ENCODE results near the gene SPTB. TPM values are rescaled to one million over a fixed set of nuclear protein-coding genes. Genes with fewer than 3 reads are reported as not detected.
"Not testable (repeated sequence)": the region's sequence is repeated elsewhere in the genome, so short reads cannot be mapped to it uniquely, and the experiment has no call there.

Gene SPTB
- 93.1 TPM for total RNA-seq
- long read RNA-seq, full-length matches to known transcripts, result 4 of 127 reads
- long read RNA-seq, partial matches to known transcripts, result 92 of 127 reads
- long read RNA-seq, other reads (novel, unspliced or antisense), result 31 of 127 reads

DNA sequence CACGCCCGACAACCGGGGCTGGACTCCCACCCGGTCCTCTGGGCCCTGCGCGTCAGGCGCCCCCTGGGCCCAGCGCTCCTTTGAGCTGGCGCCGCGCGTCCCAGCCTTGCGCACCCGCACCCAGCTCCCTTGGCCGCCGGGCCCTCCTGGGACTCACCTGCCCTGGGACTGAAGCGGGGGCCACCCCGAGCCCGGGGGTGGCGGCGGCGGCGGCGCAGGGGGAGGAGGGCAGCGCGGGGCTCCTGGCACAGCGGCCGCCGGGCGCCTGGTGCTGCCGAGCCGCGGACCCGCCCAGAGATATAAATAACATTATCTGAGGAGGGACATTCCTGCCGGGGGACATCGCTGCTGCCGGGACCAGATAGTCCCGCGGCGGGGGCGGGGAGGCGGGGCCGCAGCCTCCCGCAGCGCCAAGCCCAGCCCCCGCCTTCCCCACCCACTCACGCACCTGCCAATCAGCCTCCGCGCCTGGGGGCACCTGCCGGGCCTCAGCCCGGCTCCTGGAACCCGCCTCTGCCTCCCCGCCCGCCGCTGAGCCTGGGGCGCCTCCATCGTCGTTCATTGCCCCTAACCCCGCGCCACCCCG, at the start of gene SPTB:
Gene SPTB, minus strand, starts transcription at position 273 of the 586 bp plus-strand sequence. CDS start 56,813 bp downstream, outside the sequence.
- intact Hi-C loops (cut with micrococcal nuclease), result loop anchor here (10.0 kb wide), 1 partner anchor 1365 kb away; no protein-coding TSS in a partner anchor
- ATAC-seq (peak; percentile 93), DNase-seq (peak; percentile 88)

DNA sequence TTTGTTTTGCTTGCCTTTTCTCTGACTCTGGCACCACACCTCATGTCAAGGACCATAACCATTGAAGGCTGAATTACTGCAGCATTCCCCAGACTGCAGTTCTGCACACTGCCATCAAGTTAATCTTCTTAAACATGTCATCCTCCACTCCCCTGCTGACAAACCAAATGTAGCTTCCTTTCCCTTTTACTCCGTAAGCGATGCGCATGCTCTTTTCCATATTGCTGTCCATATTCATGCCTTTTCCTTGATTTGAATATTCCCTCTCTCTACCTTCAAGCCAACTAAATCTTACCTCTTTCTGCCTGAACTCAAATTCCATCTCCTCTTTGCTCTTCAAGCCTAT, 49.3 kb upstream of the SPTB start:
- ATAC-seq, result no peak
- DNase-seq, result no peak
- intact Hi-C loops (cut with micrococcal nuclease), result no loop called here

DNA sequence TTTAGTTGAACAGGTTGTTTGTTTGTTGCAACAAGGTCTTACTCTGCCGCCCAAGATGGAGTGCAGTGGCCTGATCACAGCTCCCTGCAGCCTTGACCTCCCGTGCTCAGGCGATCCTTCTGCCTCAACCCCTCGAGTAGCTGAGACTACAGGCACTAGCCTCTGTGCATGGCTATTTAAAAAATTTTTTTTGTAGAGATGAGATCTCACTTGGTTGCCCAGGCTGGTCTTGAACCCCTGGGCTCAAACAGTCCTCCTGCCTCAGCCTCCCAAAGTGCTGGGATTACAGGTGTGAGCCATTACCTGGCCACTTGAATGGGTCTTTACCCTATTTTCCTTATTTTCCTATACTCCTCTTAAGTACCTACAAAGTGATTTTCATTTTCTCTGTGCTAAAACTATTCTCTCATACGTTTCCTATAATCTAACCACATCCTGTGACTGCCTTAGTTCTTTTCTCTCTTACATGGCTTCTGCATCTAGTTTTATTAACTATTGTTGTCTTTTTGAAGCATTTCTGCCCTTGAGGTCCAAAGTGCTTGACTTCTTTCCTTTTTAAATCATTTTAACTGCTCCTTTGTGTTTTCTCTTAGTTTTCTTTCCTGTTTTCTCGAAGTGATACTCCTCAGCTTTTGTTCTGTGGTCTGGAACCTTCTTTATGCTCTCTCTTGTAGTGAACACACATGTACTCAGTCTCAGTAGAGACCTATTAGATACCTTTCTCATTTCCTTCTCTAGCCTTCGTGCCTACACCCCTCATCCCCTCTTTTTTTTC, 48.7 kb upstream of the SPTB start:
- DNase-seq (no peak), ATAC-seq (no peak)
- intact Hi-C loops (cut with micrococcal nuclease), result no loop called here

DNA sequence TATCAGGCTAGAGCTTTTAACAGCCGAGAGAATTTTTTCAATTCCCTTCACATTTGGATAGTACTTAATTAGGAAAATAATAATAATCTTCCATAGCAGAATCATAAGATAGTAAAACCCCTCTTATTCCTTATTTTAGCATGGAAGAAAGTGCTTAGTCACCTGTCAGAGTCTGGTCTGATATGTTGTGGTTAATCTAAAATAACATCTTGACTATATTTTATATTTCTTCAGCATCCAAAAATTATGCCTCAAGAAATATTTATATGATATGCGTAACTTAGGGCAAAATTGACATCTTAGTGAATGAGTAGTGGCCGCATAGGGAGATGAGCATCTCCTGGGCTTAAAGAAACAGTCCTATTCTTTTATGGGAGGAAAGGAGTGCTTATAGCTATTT, 47.3 kb upstream of the SPTB start:
- intact Hi-C loops (cut with micrococcal nuclease), result no loop called here
- DNase-seq (no peak), ATAC-seq (no peak)

DNA sequence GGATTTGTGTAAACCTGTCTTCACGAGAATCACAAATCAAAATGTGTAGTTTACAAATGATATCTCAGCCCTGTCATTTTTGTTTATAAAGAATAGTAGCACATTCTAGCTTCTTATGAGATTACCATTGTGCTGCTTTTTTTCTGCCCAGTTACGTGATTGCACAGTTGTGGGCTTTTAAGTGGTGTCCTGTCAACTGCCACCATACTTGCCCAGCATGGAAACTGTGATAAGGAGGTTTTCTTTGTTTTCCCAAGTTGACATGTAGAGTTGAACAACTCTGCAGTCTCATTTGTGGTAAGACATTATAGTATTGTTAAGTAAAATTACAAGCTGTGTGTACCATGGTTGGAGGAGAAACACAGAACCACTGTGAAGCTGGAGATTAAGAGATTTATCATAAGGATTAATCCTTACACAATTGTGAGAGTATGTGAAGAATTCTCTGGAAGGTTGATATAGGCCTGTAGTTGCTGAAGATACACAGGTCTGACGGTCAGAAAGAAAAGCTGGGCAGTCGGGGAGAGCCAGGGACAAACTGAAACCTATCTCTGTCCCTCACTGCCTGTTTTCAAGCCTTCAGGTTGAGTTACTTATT, 46.8 kb upstream of the SPTB start:
- intact Hi-C loops (cut with micrococcal nuclease), result no loop called here
- DNase-seq (no peak), ATAC-seq (no peak)

DNA sequence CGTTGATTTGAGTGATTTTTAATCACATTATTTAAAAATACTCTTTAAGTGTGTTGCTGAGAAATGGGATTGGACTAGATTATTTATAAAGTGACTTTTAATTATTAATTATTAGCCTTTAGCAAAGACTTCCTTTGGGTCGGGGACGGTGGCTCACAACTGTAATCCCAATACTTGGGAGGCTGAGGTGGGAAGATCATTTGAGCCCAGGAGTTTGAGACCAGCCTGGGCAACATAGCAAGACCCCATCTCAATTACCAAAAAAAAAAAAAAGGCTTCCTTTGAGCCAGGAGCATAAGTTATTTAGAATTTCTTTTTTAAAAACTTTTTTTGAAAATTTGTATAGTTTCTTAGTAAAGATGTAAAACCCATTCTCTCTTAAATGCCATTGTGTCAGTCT, 43.3 kb upstream of the SPTB start:
- no peak for DNase-seq
- intact Hi-C loops (cut with micrococcal nuclease), result no loop called here
- ATAC-seq, result no peak

DNA sequence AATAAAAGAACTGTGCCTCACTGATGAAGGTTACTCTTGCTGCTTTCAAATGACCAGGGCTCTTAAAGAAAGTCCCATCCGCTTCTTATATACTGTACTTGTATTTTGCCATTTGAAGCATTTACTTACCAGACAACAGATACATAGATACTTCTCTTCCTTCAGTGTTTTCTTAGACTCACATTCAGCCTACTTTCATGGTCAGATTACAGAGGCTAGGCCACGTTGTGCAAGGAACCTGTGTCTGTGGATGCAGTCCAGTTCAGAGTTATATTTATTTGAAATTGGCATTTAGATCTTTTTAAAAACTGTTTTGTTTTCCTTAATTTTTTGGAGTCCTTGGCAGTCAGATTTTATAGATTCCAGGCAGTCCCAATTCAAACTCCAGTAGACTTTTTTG, 40.8 kb upstream of the SPTB start:
- ATAC-seq, result no peak
- DNase-seq, result no peak
- intact Hi-C loops (cut with micrococcal nuclease), result no loop called here

DNA sequence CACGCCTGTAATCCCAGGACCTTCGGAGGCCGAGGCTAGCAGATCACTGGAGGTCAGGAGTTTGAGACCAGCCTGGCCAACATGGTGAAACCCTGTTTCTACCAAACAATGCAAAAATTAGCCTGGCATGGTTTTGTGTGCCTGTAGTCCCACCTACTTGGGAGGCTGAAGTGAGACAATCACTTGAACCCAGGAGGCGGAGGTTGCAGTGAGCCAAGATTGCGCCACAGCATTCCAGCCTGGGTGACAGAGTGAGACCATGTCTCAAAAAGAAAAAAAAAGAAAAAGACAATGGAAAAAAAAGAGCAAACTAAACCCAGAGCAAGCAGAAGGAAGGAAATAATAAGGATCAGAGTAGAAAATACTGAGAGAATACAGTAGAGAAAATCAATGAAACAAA, 39.9 kb upstream of the SPTB start:
- ATAC-seq, result no peak
- no peak for DNase-seq
- intact Hi-C loops (cut with micrococcal nuclease), result no loop called here

DNA sequence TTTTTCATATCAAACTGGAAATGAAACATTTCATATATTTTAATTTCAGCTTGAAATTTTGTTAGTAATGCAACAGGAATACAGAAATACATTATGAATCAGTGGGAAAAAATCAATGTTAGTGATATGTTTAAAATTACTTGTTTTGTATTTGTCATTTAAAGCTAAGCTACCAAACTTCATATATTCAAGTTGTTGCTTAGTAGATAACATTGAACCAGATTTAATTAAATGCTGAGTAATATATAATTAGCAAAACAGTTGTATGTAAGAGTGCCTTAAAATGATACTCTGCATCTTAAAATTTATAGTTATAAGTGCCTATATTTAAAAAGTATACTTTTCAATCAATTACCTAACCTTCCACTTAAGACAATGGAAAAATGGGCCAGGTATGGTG, 39.5 kb upstream of the SPTB start:
- intact Hi-C loops (cut with micrococcal nuclease), result no loop called here
- no peak for ATAC-seq
- no peak for DNase-seq

DNA sequence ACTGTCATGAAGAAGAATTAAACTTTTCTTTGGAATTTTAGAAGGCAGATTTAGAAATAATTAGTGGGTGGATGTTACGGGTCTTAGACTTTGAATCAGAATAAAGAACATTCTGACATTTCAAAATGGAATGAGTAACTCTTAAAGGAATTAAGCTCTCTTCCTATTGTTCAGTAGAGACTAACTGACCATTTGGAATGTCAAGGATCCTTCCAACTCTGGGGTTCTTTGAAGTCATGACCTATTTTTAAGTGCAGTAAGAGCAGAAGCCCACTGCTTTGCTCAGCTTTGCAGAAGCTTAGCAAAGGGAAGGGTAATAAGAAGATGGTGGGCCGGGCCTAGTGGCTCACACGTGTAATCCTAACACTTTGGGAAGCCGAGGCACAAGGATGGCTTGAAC, 38.5 kb upstream of the SPTB start:
- intact Hi-C loops (cut with micrococcal nuclease), result no loop called here
- no peak for DNase-seq

DNA sequence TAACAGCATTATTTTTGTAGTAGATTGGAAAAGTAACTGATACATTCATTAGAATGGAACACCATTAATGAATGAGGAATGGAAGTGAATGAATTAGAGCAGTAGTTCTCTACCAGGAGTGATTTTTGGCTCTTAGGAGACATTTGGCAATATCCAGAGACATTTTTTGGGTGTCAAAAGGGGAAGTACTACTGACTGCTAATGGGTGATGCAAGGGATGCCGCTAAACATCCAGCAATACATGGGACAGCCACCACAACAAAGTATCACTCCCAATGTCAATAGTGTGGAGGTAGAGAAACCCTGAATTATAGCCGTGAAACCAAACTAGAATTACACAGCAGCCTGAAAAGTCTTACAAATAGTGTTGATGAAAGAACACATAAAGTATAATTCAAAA, 36.1 kb upstream of the SPTB start:
- intact Hi-C loops (cut with micrococcal nuclease), result no loop called here
- DNase-seq (no peak), ATAC-seq (no peak)

More for the DNA sequence above, 38.5 kb upstream of the SPTB start:
- no peak for ATAC-seq

DNA sequence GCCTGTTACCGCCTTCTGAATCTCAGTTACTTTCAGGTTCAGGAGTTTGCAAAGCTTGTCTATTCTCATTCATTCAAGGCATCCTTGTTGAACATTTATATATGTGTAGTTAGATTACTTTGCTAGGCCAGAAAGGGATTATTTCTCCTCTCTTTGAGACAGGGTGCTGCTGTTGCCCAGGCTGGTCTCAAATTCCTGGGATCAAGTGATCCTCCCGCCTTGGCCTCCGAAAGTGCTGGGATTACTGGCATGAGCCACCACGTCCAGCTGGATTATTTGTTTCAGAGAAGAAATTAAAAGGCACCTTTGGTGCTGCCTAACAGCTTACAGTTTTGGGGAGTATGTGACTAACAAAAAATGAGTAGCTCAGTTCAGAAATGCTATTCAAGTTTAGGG, 35.3 kb upstream of the SPTB start:
- intact Hi-C loops (cut with micrococcal nuclease), result no loop called here
- ATAC-seq (no peak), DNase-seq (no peak)

DNA sequence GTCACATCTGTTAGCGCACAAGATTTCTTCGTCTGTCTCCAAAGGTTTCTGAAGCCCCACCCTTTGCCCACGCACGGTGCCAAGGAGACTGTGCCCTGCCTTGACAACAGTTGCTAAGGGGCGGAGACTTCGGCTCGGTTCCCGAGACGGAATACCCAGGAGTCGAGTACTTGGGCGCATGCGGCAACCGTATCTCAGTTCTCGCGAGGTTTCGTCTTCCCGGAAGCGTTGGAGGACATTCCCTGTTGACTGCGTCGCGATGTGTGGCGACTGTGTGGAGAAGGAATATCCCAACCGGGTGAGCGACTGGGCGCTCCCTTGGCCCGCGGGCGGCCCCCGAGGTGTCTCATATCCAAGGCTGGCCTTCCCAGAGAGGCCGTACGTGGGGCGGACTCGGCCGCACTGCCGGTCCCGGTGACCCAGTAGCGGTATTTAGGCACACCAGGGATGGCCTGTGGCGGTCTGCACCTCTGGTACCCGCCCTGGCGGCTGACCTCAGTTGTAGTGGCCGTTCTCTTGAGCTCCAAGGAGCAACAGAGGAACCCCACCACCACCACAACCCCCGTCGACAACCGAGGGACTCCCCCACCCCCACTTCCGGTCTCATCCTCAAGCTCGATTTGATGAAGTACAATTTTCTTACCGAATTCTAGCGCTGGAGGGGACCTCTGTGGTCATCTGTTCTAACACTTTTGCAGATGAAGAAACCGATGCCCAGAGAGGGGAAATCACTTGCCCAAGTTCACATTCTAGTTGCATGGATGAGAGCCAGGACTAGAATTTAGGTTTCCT, 34.7 kb upstream of the SPTB start, which contains the start of gene CHURC1:
Gene CHURC1, plus strand, starts transcription at position 219 of the 792 bp plus-strand sequence. Its CDS starts 41 bp downstream, at position 260.
- DNase-seq (peak; percentile 97), ATAC-seq (peak; percentile 99)
- intact Hi-C loops (cut with micrococcal nuclease), result no loop called here

DNA sequence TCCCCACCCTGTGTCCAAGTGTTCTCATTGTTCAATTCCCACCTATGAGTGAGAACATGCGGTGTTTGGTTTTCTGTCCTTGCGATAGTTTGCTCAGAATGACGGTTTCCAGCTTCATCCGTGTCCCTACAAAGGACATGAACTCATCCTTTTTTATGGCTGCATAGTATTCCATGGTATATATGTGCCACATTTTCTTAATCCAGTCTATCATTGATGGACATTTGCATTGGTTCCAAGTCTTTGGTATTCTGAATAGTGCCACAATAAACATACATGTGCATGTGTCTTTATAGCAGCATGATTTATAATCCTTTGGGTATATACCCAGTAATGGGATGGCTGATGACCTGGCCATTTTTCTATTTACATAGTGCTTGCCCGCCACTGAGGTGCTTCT, 33.8 kb upstream of the SPTB start:
- intact Hi-C loops (cut with micrococcal nuclease); ATAC-seq; DNase-seq: not testable (repeated sequence)

DNA sequence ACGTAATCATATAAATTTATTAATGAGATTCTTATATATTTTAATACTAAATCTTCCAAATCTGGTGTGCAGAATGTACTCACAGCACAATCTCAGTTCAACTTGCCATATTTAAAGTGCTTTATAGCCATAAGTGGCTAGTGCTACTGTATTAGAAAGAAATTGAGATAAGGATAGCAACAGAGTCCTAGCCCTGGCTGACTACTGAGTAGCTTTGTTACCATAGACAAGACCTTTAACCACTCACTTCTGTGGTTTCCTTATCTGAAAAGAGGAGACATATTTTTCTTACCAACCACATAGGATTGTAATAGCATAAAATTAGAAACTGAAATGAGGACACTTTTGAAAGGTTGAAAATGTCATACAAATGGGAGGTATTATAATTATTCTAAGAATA, 32.6 kb upstream of the SPTB start:
- intact Hi-C loops (cut with micrococcal nuclease), result no loop called here
- DNase-seq (no peak), ATAC-seq (no peak)

DNA sequence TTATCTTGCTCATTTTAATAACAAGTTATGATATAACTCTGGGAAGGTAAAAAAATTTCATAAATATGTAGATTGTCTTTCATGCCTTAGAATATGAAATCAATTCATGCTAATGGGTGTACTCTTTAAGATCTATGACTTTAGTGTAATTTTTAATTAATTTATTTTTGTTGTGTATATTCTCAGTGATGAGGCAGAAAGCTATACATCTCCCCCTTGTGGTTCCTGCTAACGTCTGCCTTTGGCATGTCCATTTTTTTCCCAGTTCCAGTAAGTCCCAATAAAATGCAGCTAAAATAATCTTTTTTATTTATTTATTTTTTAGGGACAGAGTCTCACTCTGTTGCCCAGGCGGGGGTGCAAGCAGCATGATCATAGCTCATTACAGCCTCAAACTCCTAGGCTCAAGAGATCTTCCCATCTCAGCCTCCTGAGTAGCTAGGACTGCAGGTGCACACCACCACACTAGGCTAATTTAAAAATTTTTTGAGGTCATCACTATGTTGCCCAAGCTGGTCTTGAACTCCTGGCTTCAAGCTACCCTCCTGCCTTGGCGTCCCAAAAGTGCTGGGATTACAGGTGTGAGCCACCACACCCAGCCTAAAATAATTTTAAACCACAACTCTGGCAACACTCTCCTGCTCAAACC, 31.3 kb upstream of the SPTB start:
- intact Hi-C loops (cut with micrococcal nuclease), result no loop called here
- no peak for DNase-seq
- no peak for ATAC-seq

DNA sequence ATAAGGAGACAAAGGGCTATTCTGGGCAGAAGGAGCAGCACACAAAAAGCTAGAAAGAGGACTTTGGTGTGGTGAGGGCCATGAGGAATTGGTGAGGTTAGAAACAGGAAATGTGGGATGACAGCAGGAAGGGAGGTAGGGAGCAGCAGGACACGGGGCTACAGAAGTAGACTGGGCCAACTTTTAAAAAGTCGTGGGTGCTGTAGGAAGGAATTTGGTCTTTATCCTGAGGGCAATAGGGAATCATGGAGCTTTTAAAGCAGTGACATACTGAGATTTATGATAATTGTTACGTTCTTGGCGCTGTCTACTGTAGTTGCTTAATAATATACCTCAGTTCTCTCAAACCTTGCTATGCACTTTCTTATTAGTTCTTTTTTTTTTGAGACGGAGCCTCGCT, 26.3 kb upstream of the SPTB start:
- intact Hi-C loops (cut with micrococcal nuclease), result no loop called here
- ATAC-seq (no peak), DNase-seq (no peak)

DNA sequence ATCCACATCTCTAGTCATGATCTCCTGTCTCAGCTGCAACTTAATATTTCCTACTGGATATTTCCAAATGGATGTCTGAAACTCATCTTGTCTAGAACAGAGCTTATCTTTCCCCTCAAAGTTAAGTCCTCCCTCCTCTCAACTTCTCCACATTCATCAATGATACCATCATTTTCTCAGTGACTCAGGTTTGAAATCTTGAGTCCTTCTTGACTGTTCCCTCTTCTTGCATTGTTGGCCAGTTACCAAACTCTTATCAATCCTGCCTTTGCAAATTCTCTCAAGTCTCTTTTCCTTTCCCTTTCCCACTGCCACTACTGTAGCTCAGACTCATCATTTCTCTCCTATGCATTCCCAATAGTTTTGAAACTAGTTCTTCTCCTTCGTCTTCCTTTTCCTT, 20.3 kb upstream of the SPTB start:
- intact Hi-C loops (cut with micrococcal nuclease), result no loop called here
- DNase-seq, result no peak
- no peak for ATAC-seq

DNA sequence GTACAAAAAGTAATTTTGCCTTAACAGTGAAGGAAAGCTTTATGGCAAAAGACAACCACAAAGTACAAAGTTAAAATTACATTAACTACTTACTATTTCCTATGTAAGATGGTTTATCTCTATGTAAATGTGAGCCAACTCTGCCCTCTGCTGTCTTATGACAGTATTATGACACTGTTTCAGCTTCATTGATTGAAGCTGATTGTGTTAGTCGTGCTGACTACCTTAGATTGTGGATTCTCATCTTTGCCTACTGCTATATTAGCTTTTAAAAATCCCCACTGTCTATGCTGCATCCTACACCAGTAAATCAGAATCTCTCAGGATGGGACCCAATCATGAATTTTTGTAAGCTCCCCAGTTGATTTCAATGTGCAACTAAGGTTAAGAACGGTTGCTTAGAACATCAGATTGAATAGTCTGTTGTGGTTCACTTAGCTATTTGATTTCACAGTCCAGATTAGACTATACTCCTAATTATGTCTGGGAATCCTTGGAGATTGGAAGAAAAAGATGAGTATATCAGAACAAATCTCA, 12.2 kb upstream of the SPTB start:
- intact Hi-C loops (cut with micrococcal nuclease), result loop anchor here (5.0 kb wide), 1 partner anchor 70 kb away; no protein-coding TSS in a partner anchor
- ATAC-seq (peak; percentile 82), DNase-seq (no peak)

Measured in left ventricle myocardium superior (tissue), 1 donor.